Nephron (organoid): ENCODE data around the gene STOX1.

Source experiments
- H3K27ac Mint-ChIP-seq, 3 experiments: 2 replicates each; pipeline ENCODE4 v1.8.0; 2020; ENCODE audit warnings: mixed read lengths in 3 of 3, mild to moderate bottlenecking in 2 of 3, moderate library complexity in 1 of 3
- H3K27me3 Mint-ChIP-seq: 2 replicates; pipeline ENCODE4 v1.8.0; 2021; ENCODE audit warnings: low read depth, mild to moderate bottlenecking, moderate library complexity, mixed read lengths
- H3K36me3 Mint-ChIP-seq: 2 replicates; pipeline ENCODE4 v1.8.0; 2020; ENCODE audit warnings: low read depth, mixed read lengths
- H3K4me1 Mint-ChIP-seq: 2 replicates; pipeline ENCODE4 v1.8.0; 2020; ENCODE audit warnings: mixed read lengths
- H3K4me3 Mint-ChIP-seq, 3 experiments: 2 replicates each; pipeline ENCODE4 v1.8.0; 2020; ENCODE audit warnings: mild to moderate bottlenecking in 3 of 3, mixed read lengths in 3 of 3, moderate library complexity in 2 of 3
- H3K9me3 Mint-ChIP-seq: 2 replicates; pipeline ENCODE4 v1.8.0; 2020; ENCODE audit warnings: mixed read lengths
- TF ChIP-seq, protein P1 (sequence below), 3 experiments: fragments of 200-600 bp; sonication (generic); IDR thresholded peaks; one replicate each; pipeline ENCODE4 v1.5.0; 2021; ENCODE audit warnings: antibody characterized with exemption in 3 of 3; ENCODE audit not compliant: unreplicated experiment in 3 of 3

Gene STOX1

DNA sequence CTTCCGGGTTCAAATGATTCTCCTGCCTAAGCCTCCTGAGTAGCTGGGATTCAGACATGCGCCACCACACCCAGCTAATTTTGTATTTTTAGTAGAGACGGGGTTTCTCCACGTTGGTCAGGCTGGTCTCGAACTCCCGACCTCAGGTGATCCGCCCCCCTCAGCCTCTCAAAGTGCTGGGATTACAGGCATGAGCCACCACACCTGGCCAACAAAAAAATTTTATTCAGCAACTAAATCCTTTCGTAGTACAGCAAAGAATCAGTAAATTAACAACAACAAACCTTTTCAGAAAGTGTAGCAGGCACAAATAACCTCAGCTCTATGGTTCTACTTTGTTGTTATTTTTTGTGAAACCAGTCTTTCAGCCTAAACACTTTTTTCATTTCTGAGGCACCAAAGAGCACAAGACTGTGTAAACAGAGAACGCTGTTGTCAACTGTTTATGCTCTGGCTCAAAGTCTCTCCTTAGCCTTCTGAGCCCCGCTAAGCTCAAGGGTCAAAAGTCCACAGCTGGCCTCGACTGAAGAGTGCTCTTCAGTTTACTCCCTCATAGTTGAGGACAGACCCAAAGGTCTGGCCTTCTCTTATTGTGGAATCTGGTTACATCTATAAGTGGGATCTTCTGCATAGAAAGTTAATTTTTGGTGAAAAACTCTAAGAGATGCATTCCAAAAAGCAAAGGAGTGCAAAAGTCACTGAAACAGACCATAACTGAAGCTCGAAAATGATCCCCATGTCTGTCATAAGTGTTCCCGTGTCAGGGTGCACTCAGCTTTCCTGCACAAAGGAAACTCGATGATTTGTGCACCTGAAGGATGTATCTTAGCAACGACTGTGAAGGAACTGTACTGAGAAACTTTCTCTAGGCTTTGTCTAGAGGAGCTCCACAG, 49.2 kb downstream of the STOX1 start:
- H3K27ac Mint-ChIP-seq: peak overlapping the region; percentile 66 to 97 (median 90)
- peak overlapping the region in 1 of 3 experiments; percentile 4 for H3K4me3 Mint-ChIP-seq
- no peaks in the 10 kb centered on the region for H3K27me3 Mint-ChIP-seq
- H3K9me3 Mint-ChIP-seq: no peaks in the 10 kb centered on the region
- TF ChIP-seq, protein P1, sequence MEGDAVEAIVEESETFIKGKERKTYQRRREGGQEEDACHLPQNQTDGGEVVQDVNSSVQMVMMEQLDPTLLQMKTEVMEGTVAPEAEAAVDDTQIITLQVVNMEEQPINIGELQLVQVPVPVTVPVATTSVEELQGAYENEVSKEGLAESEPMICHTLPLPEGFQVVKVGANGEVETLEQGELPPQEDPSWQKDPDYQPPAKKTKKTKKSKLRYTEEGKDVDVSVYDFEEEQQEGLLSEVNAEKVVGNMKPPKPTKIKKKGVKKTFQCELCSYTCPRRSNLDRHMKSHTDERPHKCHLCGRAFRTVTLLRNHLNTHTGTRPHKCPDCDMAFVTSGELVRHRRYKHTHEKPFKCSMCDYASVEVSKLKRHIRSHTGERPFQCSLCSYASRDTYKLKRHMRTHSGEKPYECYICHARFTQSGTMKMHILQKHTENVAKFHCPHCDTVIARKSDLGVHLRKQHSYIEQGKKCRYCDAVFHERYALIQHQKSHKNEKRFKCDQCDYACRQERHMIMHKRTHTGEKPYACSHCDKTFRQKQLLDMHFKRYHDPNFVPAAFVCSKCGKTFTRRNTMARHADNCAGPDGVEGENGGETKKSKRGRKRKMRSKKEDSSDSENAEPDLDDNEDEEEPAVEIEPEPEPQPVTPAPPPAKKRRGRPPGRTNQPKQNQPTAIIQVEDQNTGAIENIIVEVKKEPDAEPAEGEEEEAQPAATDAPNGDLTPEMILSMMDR (IDR thresholded peaks at IDR 0.05; ENCODE audit: unreplicated experiment in 3 of 3): no peak
- H3K4me1 Mint-ChIP-seq: peaks cover 39% of the 10 kb centered on the region
- no peaks in the 10 kb centered on the region for H3K36me3 Mint-ChIP-seq

- Mint-ChIP-seq H3K4me3 (no peak overlapping the region), H3K27me3 (no peaks in the 10 kb centered on the region), H3K27ac (peak overlapping the region; percentile 66 to 97 (median 90)), H3K9me3 (no peaks in the 10 kb centered on the region), H3K4me1 (peaks cover 32% of the 10 kb centered on the region), H3K36me3 (no peaks in the 10 kb centered on the region)
- TF ChIP-seq, protein P1 (IDR thresholded peaks at IDR 0.05; ENCODE audit: unreplicated experiment in 3 of 3): no peak
Observed at GRCh38 chr10:68877482-68878110, 50.3 kb downstream of the STOX1 start.

DNA sequence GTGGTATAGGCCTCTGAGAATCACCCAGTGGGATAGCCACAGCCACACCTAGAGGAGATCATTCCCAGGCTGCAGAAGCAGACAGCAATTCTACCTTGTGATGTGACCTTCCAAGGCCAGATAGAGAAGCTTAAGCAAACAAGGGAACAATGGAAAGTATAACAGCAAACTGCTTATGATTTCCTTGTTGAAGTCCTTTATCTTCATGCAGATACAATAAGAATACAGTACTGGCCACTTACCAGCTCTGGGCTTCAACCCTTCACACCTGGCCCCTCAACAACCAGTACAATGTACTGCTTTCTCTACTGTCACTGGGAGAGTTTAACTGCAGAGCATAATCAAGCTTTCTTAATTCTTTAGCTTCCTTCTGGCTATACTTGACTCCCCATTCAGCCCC, 51.2 kb downstream of the STOX1 start:
- Mint-ChIP-seq H3K27me3 (no peaks in the 10 kb centered on the region), H3K4me1 (peaks cover 32% of the 10 kb centered on the region), H3K9me3 (no peaks in the 10 kb centered on the region), H3K36me3 (no peaks in the 10 kb centered on the region), H3K4me3 (no peak overlapping the region), H3K27ac (peak overlapping the region in 1 of 3 experiments; percentile 97)
- TF ChIP-seq, protein P1 (IDR thresholded peaks at IDR 0.05; ENCODE audit: unreplicated experiment in 3 of 3): no peak

DNA sequence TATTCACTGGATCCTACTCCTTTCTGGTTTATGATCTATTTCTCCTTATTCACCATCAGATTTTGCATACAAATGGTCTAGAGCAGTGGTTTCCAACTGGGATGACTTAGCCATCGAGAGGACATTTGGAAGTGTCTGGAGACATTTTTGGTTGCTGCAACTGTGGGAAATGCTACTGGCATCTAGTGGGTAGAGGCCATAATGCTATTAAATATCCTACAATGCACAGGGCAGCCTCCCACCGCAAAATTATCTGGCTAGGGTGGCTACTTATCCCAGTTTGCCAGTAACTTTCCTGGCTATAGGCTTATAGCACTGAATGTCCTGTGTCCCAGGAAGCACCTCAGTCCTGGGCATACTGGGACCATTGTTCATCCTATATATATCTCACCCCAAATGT, 52.3 kb downstream of the STOX1 start:
- H3K4me1 Mint-ChIP-seq: peaks cover 26% of the 10 kb centered on the region
- no peak overlapping the region for H3K4me3 Mint-ChIP-seq
- peak overlapping the region in 1 of 3 experiments; percentile 97 for H3K27ac Mint-ChIP-seq
- H3K27me3 Mint-ChIP-seq: no peaks in the 10 kb centered on the region
- H3K9me3 Mint-ChIP-seq: no peaks in the 10 kb centered on the region
- H3K36me3 Mint-ChIP-seq: no peaks in the 10 kb centered on the region
- TF ChIP-seq, protein P1 (IDR thresholded peaks at IDR 0.05; ENCODE audit: unreplicated experiment in 3 of 3): no peak

- H3K9me3 Mint-ChIP-seq: no peaks in the 10 kb centered on the region
- peaks cover 23% of the 10 kb centered on the region for H3K4me1 Mint-ChIP-seq
- TF ChIP-seq, protein P1 (IDR thresholded peaks at IDR 0.05; ENCODE audit: unreplicated experiment in 3 of 3): no peak
- no peaks in the 10 kb centered on the region for H3K36me3 Mint-ChIP-seq
- H3K27ac Mint-ChIP-seq: no peak overlapping the region
- no peak overlapping the region for H3K4me3 Mint-ChIP-seq
- no peaks in the 10 kb centered on the region for H3K27me3 Mint-ChIP-seq
Observed at GRCh38 chr10:68880181-68880580, 52.9 kb downstream of the STOX1 start.
